GM18502 (cell line): ENCODE measurements around the gene XRCC1.

ENCODE experiments used
- ATAC-seq: cut with Tn5 transposase; IDR thresholded peaks from one replicate; pipeline ENCODE4 v1.9.1; 2021; ENCODE audit warnings: mild to moderate bottlenecking; ENCODE audit not compliant: unreplicated experiment, poor library complexity

XRCC1 gene

DNA sequence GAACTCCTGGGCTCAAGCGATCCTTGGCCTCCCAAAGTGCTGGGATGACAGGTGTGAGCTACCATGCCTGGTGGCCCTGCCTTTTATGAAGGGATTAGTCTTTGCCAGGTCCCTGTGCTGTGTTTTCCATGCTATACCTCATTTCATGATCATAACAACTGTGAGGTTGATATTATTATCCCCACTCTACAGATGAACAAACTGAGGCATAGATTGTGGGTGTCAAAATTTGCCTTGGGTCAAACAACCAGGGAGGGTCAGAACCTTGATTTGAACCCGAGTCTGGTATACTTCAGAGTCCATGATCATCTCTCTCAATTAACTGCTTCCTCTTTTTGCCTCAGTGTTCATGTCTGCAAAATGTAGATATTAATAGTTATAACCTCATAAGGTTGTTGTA, 7.2 kb upstream of the XRCC1 start:
- ATAC-seq = no peak

- no peak for ATAC-seq
Observed at GRCh38 chr19:43581467-43581866, 6.1 kb upstream of the XRCC1 start.

- no peak for ATAC-seq
Observed at GRCh38 chr19:43578787-43579186, 3.5 kb upstream of the XRCC1 start.

GRCh38 chr19:43575955-43576878, 890 bp upstream of the XRCC1 start:
- no peak for ATAC-seq

- ATAC-seq = no peak
Observed at GRCh38 chr19:43574424-43575155, 737 bp downstream of the XRCC1 start.

DNA sequence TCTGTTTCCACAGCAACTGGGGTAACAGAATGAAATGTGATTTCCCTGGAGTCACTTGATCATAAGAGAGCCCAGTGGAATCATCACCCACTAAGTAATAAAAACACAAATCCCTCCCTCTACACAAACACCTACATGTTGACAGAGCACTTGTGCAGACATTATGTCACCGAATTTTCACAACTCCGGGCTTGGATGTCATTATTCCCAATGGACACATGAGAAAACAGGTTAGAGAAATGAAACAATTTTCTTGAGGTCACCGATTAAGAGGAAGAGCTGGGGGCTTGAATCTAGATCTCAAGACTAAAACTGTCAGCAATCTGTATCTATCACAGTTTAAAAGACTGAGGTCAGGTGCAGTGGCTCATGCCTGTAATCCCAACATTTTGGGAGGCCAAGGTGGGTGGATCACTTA, 3.1 kb downstream of the XRCC1 start:
- ATAC-seq = no peak

- no peak for ATAC-seq
Observed at GRCh38 chr19:43570174-43570791, 5.0 kb downstream of the XRCC1 start.

DNA sequence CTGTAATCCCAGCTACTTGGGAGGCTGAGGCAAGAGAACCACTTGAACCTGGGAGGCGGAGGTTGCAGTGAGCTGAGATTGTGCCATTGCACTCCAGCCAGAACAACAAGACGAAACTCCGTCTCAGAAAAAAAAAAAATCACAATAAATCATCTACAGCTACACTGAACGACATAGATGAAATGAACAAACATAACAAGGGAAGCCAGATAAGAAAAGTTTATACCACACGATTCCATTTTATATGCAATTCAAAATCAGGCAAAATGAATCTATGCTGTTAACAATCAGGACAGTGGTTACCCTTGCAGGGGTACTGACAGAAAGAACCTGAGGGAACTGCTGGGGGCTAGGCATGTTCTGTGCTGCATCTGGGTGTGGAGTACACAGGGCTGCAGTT, 5.7 kb downstream of the XRCC1 start:
- no peak for ATAC-seq

GRCh38 chr19:43564800-43565199, 10.5 kb downstream of the XRCC1 start:
- ATAC-seq = no peak

- ATAC-seq = no peak
Observed at GRCh38 chr19:43563816-43564457, 11.4 kb downstream of the XRCC1 start.

GRCh38 chr19:43562698-43563241, 12.6 kb downstream of the XRCC1 start:
- ATAC-seq = peak; percentile 84

GRCh38 chr19:43562226-43562697, 13.1 kb downstream of the XRCC1 start:
- ATAC-seq = no peak

- no peak for ATAC-seq
Observed at GRCh38 chr19:43561139-43561970, 14.0 kb downstream of the XRCC1 start.

GRCh38 chr19:43560687-43561086, 14.6 kb downstream of the XRCC1 start:
- ATAC-seq = no peak

DNA sequence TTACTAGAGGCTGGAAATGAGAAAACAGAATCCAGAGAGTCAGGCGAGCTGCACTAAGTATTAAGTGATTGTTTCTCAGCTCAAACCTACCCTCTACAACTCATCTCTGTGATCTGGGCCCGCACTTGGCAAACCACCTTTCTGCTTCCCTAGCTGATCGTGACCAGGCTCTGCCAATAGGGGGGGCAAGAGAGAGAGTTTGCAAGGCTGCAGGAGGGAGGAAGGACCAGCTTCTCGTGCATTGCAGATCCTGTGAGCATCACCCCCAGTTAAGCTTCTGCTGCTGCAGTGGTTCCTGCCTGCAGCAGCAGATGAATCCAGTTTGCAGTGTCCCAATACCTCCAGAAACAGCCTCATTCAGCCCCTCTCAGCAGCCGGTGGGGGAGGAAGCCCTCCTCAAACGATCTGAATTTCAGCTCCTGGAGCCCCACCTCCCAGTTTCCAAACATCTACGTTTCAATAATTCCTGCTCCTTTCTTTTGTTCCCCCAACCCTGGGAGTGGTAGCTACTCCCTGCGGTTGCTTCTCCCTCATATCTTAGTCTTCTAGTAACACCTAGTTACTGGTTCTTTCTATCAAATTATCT, 20.0 kb downstream of the XRCC1 start:
- no peak for ATAC-seq

- ATAC-seq = no peak
Observed at GRCh38 chr19:43554317-43554895, 20.9 kb downstream of the XRCC1 start.

DNA sequence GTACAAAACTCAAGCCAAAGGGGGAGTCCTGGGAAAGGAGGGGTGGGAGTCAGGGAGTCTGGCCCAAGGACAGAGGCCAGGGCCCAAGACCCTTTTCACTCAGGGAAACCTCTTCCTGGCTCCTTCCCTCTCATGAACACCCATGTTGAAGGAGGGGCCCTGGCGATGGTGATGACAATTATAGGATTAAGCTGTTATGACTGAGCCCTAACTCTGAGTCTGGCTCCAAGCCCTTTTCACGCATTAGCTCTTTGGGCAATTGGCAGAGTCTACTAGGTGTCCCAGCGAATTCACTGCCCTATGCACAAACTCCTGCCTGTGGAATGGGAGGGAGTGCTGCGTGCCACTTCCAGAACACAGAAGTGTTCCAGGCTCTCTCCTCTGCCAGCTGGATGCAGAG, 21.7 kb downstream of the XRCC1 start:
- no peak for ATAC-seq

- no peak for ATAC-seq
Observed at GRCh38 chr19:43552616-43553015, 22.7 kb downstream of the XRCC1 start.

GRCh38 chr19:43552198-43552450, 23.2 kb downstream of the XRCC1 start:
- no peak for ATAC-seq
